Measurements from ENCODE around the gene SLC22A23. TPM values are rescaled to one million over a fixed set of nuclear protein-coding genes. Genes with fewer than 3 reads are reported as not detected.

Gene SLC22A23
- total RNA-seq, 1 experiment from 2014 or later: 6.8 TPM

DNA sequence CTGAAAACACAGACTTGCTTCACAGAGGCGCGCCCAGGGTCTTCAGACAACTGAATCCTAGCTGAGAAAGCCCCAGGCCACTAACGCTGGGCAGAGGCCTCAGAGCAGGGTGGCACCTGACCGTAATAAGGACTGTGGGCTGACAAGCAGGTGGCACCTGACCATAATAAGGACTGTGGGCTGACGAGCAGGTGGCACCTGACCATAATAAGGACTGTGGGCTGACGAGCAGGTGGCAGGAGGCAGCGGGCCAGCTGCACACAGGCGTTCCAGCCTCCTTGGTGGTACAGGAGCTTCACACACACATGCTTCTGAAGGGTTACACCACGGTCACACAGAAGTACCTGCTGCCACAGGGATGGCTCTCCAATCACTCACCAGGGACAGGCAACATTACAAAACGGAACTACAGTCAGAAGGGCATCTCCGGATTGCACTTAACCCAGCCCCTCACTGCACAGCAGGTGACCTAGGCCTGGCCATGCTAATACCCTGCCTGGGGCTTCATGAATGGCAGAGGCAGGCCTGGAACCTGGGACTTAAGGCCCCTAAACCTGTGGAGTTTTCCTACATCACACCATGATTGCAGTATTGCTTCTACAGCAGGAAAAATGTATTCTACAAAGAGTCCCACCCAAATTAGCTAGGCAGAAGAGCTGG lies 147.3 kb downstream of the SLC22A23 start:
- Histone ChIP-seq H2AK5ac (ENCODE audit: insufficient read length, low read length) (no peak overlapping the region), H2BK15ac (ENCODE audit: low read depth, low read length) (no peak overlapping the region), H3K4ac (ENCODE audit: low read depth, low read length) (no peak overlapping the region), H2BK12ac (ENCODE audit: insufficient read length, low read depth, low read length) (no peak overlapping the region), H3K14ac (ENCODE audit: insufficient read depth, low read length) (no peak overlapping the region), H3K79me1 (ENCODE audit: insufficient read depth, low read depth, low read length, poor library complexity, severe bottlenecking) (no peaks in the 10 kb centered on the region), H3K56ac (ENCODE audit: insufficient read length, low read depth, low read length) (no peak overlapping the region), H2AFZ (ENCODE audit: low read length) (no peak overlapping the region), H3K27ac (ENCODE audit: insufficient read length, low read depth, low read length) (no peak overlapping the region), H4K91ac (ENCODE audit: insufficient read length, low read depth, low read length) (no peak overlapping the region), H2BK120ac (ENCODE audit: low read depth, low read length, poor library complexity, severe bottlenecking) (no peak overlapping the region), H4K20me1 (ENCODE audit: control insufficient read depth, insufficient read depth, insufficient read length) (no peaks in the 10 kb centered on the region), H2BK20ac (ENCODE audit: low read depth, low read length, poor library complexity, severe bottlenecking) (no peak overlapping the region), H3K4me2 (ENCODE audit: insufficient read depth, insufficient read length, low read length) (no peak overlapping the region), H3K4me1 (ENCODE audit: insufficient read depth, low read length) (no peaks in the 10 kb centered on the region), H3K79me2 (ENCODE audit: insufficient read depth, low read length) (no peaks in the 10 kb centered on the region), H3K9ac (ENCODE audit: extremely low read depth, insufficient read length, low read length) (no peak overlapping the region), H2BK5ac (ENCODE audit: insufficient read length, low read length) (no peak overlapping the region), H3K9me3 (ENCODE audit: control insufficient read depth, low read depth, low read length) (no peaks in the 10 kb centered on the region), H4K8ac (replicated peaks; ENCODE audit: insufficient read length, low read depth, low read length) (no peak overlapping the region), H3T11ph (ENCODE audit: low read length) (no peak overlapping the region), H3K23ac (ENCODE audit: insufficient read length, low read depth, low read length) (no peak overlapping the region), H3K27me3 (ENCODE audit: insufficient read depth, low read length) (no peaks in the 10 kb centered on the region), H3K18ac (ENCODE audit: insufficient read length, low read depth, low read length) (no peak overlapping the region), H3K23me2 (ENCODE audit: insufficient read length, low read depth, low read length, poor library complexity, severe bottlenecking) (no peaks in the 10 kb centered on the region), H4K5ac (ENCODE audit: insufficient read length, low read depth, low read length) (no peak overlapping the region)
- no peak for DNase-seq
- Mint-ChIP-seq H3K4me3 (no peak overlapping the region; a peak in 1 of 5 replicates), H3K27ac (no peak overlapping the region; a peak in 1 of 7 replicates), H3K36me3 (ENCODE audit: insufficient read depth in 1 of 3, low read depth in 3 of 3) (peaks cover 7 to 31% (median 14%) of the 10 kb centered on the region in 3 experiments; a peak in 6 of 7 replicates), H3K27me3 (ENCODE audit: low read depth) (peaks cover 1% of the 10 kb centered on the region; the same call in 1 of the 2 replicates), H3K9me3 (peaks cover 0 to 2% of the 10 kb centered on the region in 2 experiments; a peak in 1 of 5 replicates), H3K4me1 (peaks cover 6 to 17% of the 10 kb centered on the region in 2 experiments; a peak in 3 of 4 replicates)
- no CpG with 5 or more reads among the region's 11 CpGs for WGBS (ENCODE audit: extremely low coverage, insufficient read length, low lambda C conversion rate)
- TF ChIP-seq, protein P1, sequence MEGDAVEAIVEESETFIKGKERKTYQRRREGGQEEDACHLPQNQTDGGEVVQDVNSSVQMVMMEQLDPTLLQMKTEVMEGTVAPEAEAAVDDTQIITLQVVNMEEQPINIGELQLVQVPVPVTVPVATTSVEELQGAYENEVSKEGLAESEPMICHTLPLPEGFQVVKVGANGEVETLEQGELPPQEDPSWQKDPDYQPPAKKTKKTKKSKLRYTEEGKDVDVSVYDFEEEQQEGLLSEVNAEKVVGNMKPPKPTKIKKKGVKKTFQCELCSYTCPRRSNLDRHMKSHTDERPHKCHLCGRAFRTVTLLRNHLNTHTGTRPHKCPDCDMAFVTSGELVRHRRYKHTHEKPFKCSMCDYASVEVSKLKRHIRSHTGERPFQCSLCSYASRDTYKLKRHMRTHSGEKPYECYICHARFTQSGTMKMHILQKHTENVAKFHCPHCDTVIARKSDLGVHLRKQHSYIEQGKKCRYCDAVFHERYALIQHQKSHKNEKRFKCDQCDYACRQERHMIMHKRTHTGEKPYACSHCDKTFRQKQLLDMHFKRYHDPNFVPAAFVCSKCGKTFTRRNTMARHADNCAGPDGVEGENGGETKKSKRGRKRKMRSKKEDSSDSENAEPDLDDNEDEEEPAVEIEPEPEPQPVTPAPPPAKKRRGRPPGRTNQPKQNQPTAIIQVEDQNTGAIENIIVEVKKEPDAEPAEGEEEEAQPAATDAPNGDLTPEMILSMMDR (conservative IDR thresholded peaks at IDR 0.05): no peak
